HG03103 (cell line): Measurements from ENCODE around the gene GP9.

ENCODE experiments used
- ATAC-seq: cut with Tn5 transposase; IDR thresholded peaks from one replicate; pipeline ENCODE4 v1.9.1; 2021; ENCODE audit warnings: low read depth; ENCODE audit not compliant: unreplicated experiment

The GP9 gene

GRCh38 chr3:129060276-129061022 lies at the start of gene GP9:
Gene GP9 (plus strand): TSS chr3:129060779. CDS start chr3:129061740, 961 bp downstream.
- no peak for ATAC-seq

GRCh38 chr3:129013491-129013891 lies 47.1 kb upstream of the GP9 start:
- no peak for ATAC-seq

GRCh38 chr3:129014148-129014547 lies 46.4 kb upstream of the GP9 start:
- ATAC-seq: no peak

GRCh38 chr3:129014793-129015345 lies 45.7 kb upstream of the GP9 start:
- ATAC-seq: no peak

- ATAC-seq: no peak
These were observed 45.0 kb upstream of the GP9 start for GRCh38 chr3:129015388-129016105.

- ATAC-seq: no peak
These were observed 44.2 kb upstream of the GP9 start for GRCh38 chr3:129016356-129016719.

- ATAC-seq: peak; percentile 73
These were observed 43.7 kb upstream of the GP9 start for GRCh38 chr3:129016720-129017483.

- no peak for ATAC-seq
These were observed 43.1 kb upstream of the GP9 start for GRCh38 chr3:129017484-129017899.

GRCh38 chr3:129018271-129018670 lies 42.3 kb upstream of the GP9 start:
- no peak for ATAC-seq

GRCh38 chr3:129018751-129019150 lies 41.8 kb upstream of the GP9 start:
- no peak for ATAC-seq

- ATAC-seq: no peak
These were observed 41.3 kb upstream of the GP9 start for GRCh38 chr3:129019266-129019665.

GRCh38 chr3:129020691-129021090 lies 39.9 kb upstream of the GP9 start:
- ATAC-seq: no peak

GRCh38 chr3:129021140-129021551 lies 39.4 kb upstream of the GP9 start:
- no peak for ATAC-seq

- no peak for ATAC-seq
These were observed 38.2 kb upstream of the GP9 start for GRCh38 chr3:129022114-129023007.

GRCh38 chr3:129023008-129023358 lies 37.6 kb upstream of the GP9 start:
- no peak for ATAC-seq

GRCh38 chr3:129023909-129024308 lies 36.7 kb upstream of the GP9 start:
- no peak for ATAC-seq

- no peak for ATAC-seq
These were observed 35.5 kb upstream of the GP9 start for GRCh38 chr3:129025108-129025507.

- ATAC-seq: no peak
These were observed 34.7 kb upstream of the GP9 start for GRCh38 chr3:129025691-129026435.

GRCh38 chr3:129026728-129027543 lies 33.6 kb upstream of the GP9 start:
- peak; percentile 99 for ATAC-seq
